Keratinocyte (primary cell): ENCODE measurements around the gene AKR1E2. TPM values are rescaled to one million over a fixed set of nuclear protein-coding genes. Genes with fewer than 3 reads are reported as not detected.

Experiments used
- DNase-seq: peaks from one replicate; pipeline ENCODE4 v3.0.0-alpha.2; 2011; ENCODE audit warnings: low read depth, missing footprints, low spot score
- FAIRE-seq: peaks from 2 replicates; lab custom pipeline; 2011; peaks lifted over from hg19 to GRCh38; lab: Jason Lieb, UNC
- H2AFZ ChIP-seq: 2 replicates; pipeline ENCODE4 v1.6.0; 2012; ENCODE audit warnings: low read length, control low read depth, inconsistent platforms; ENCODE audit not compliant: control insufficient read depth
- H3K27ac ChIP-seq: 2 replicates; pipeline ENCODE4 v1.5.1; 2011; ENCODE audit warnings: low read length; ENCODE audit not compliant: control insufficient read depth, insufficient read depth
- H3K27me3 ChIP-seq: 3 replicates; pipeline ENCODE4 v1.6.0; 2011; ENCODE audit warnings: low read length; ENCODE audit not compliant: control insufficient read depth, insufficient read depth; ENCODE audit errors: extremely low read depth
- H3K36me3 ChIP-seq, 2 experiments: 2 replicates in 1 of 2; 3 replicates in 1 of 2; pipeline ENCODE4 v1.5.1; 2011; ENCODE audit warnings: low read length in 2 of 2, mild to moderate bottlenecking in 1 of 2; ENCODE audit not compliant: control insufficient read depth in 2 of 2, insufficient read depth in 2 of 2; ENCODE audit errors: extremely low read depth in 1 of 2
- H3K4me1 ChIP-seq: 3 replicates; pipeline ENCODE4 v1.5.1; 2011; ENCODE audit warnings: low read length; ENCODE audit not compliant: control insufficient read depth, insufficient read depth; ENCODE audit errors: extremely low read depth
- H3K4me2 ChIP-seq: 3 replicates; pipeline ENCODE4 v1.6.0; 2011; ENCODE audit warnings: low read depth, low read length; ENCODE audit not compliant: control insufficient read depth, insufficient read depth; ENCODE audit errors: extremely low read depth
- H3K4me3 ChIP-seq, 3 experiments: fragments of 200-600 bp in 1 of 3; sonication (generic) in 1 of 3; 2 replicates in 2 of 3; 3 replicates in 1 of 3; pipeline ENCODE4 v1.5.1; 2011 to 2016; ENCODE audit warnings: low read length in 3 of 3, mild to moderate bottlenecking in 3 of 3, control low read depth in 2 of 3, inconsistent platforms in 1 of 3, low read depth in 1 of 3, mixed read lengths in 1 of 3, mixed run types in 1 of 3, moderate library complexity in 1 of 3; ENCODE audit not compliant: control insufficient read depth in 2 of 3, insufficient read depth in 2 of 3; ENCODE audit errors: extremely low read depth in 1 of 3
- H3K79me2 ChIP-seq: 2 replicates; pipeline ENCODE4 v1.6.0; 2012; ENCODE audit warnings: low read length; ENCODE audit not compliant: control insufficient read depth, insufficient read depth
- H3K9ac ChIP-seq: 3 replicates; pipeline ENCODE4 v1.6.0; 2011; ENCODE audit warnings: low read length; ENCODE audit not compliant: control insufficient read depth, insufficient read depth; ENCODE audit errors: extremely low read depth
- H3K9me1 ChIP-seq: 3 replicates; pipeline ENCODE4 v1.6.0; 2011; ENCODE audit warnings: low read length; ENCODE audit not compliant: control insufficient read depth, insufficient read depth; ENCODE audit errors: extremely low read depth
- H3K9me3 ChIP-seq: 2 replicates; pipeline ENCODE4 v1.5.1; 2012; ENCODE audit warnings: low read depth, low read length; ENCODE audit not compliant: control insufficient read depth
- H4K20me1 ChIP-seq: 3 replicates; pipeline ENCODE4 v1.6.0; 2011; ENCODE audit warnings: low read length; ENCODE audit not compliant: control insufficient read depth, insufficient read depth; ENCODE audit errors: extremely low read depth
- EZH2 ChIP-seq: IDR thresholded peaks from one replicate; pipeline ENCODE4 v1.6.1; 2012; ENCODE audit warnings: inconsistent platforms, mild to moderate bottlenecking, low read length, moderate library complexity
- dilution Hi-C: fragments of 300-500 bp; cut with MboI; formaldehyde crosslinking; loops from one replicate; pipeline ENCODE4 v1.7.0; 2020; ENCODE audit warnings: low sequenced_read_pairs; ENCODE audit not compliant: extremely low pct_ligation_motif_present
- polyA plus RNA-seq, 5 experiments: library from polyadenylated mRNA; depleted of rRNA in 3 of 5; stranded (reverse) in 3 of 5; stranded (forward) in 1 of 5; unstranded in 1 of 5; fragments of >200 nt; gene quantifications; 1 replicate in 1 of 5; 2 replicates in 3 of 5; 3 replicates in 1 of 5; pipeline versions ENCODE4 v1.2.1 to v1.2.3, GENCODE V29; 2011 to 2012; ENCODE audit warnings: missing spikeins in 2 of 5, low read depth in 1 of 5, low replicate concordance in 1 of 5
- TF ChIP-seq, protein P1 (sequence below), 3 experiments: IDR thresholded peaks in 1 of 3; conservative IDR thresholded peaks in 1 of 3; optimal IDR thresholded peaks in 1 of 3; 2 replicates in 2 of 3; 3 replicates in 1 of 3; pipeline versions ENCODE3 to v1.5.1; 2011; ENCODE audit warnings: low read length in 3 of 3, mild to moderate bottlenecking in 3 of 3, moderate library complexity in 2 of 3, control low read depth in 1 of 3, inconsistent platforms in 1 of 3; ENCODE audit not compliant: insufficient read depth in 2 of 3; ENCODE audit errors: extremely low read depth in 1 of 3

The AKR1E2 gene
- polyA plus RNA-seq, 1 donor (not counting 4 experiments of a cell fraction or from before 2014, with no cell fraction given) = 1.9 TPM

- Histone ChIP-seq H3K27ac (no peak overlapping the region), H3K9ac (no peak overlapping the region)
- DNase-seq = no peak
Measured at GRCh38 chr10:4845766-4846165, 19.8 kb downstream of the AKR1E2 start.

DNA sequence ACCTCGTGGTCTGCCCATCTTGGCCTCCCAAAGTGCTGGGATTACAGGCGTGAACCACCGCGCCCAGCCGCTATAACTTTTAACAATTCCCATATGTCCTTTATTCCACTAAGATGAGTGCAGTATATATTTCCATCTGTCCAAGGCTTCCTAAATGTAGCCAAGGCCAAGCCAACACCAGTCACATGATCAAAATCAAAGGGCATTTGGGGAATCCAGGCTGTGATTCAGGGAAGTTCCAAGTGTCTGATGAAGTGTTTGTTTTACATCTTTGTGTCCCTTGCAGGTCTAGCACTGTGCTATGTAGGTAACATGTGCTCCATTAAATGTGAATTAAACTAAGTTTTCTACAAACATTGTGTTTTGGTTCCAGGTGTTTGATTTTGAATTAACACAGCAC lies 20.8 kb downstream of the AKR1E2 start:
- FAIRE-seq = no peak
- no peaks in the 10 kb centered on the region for H3K27me3 ChIP-seq
- dilution Hi-C loops = no loop called here

More at GRCh38 chr10:4845766-4846165, 19.8 kb downstream of the AKR1E2 start:
- TF ChIP-seq, protein P1, sequence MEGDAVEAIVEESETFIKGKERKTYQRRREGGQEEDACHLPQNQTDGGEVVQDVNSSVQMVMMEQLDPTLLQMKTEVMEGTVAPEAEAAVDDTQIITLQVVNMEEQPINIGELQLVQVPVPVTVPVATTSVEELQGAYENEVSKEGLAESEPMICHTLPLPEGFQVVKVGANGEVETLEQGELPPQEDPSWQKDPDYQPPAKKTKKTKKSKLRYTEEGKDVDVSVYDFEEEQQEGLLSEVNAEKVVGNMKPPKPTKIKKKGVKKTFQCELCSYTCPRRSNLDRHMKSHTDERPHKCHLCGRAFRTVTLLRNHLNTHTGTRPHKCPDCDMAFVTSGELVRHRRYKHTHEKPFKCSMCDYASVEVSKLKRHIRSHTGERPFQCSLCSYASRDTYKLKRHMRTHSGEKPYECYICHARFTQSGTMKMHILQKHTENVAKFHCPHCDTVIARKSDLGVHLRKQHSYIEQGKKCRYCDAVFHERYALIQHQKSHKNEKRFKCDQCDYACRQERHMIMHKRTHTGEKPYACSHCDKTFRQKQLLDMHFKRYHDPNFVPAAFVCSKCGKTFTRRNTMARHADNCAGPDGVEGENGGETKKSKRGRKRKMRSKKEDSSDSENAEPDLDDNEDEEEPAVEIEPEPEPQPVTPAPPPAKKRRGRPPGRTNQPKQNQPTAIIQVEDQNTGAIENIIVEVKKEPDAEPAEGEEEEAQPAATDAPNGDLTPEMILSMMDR (optimal IDR thresholded peaks at IDR 0.05 in 1 of 3, IDR thresholded peaks at IDR 0.05 in 1 of 3, conservative IDR thresholded peaks at IDR 0.05 in 1 of 3; ENCODE audit: extremely low read depth in 1 of 3, insufficient read depth in 2 of 3, low read length in 3 of 3) = no peak
- no peak for TF ChIP-seq EZH2
- H3K79me2 ChIP-seq = no peaks in the 10 kb centered on the region
- H2AFZ ChIP-seq = no peak overlapping the region
- dilution Hi-C loops = no loop called here
- H3K27me3 ChIP-seq = no peaks in the 10 kb centered on the region
- no peaks in the 10 kb centered on the region for H3K9me3 ChIP-seq
- no peak for FAIRE-seq
- no peak overlapping the region for H3K4me3 ChIP-seq
- no peak overlapping the region for H3K4me2 ChIP-seq
- H4K20me1 ChIP-seq = no peaks in the 10 kb centered on the region
- H3K36me3 ChIP-seq = no peaks in the 10 kb centered on the region
- no peaks in the 10 kb centered on the region for H3K9me1 ChIP-seq
- peaks cover 12% of the 10 kb centered on the region for H3K4me1 ChIP-seq

More for the DNA sequence above, 20.8 kb downstream of the AKR1E2 start:
- Histone ChIP-seq H3K9me1 (no peaks in the 10 kb centered on the region), H3K36me3 (no peaks in the 10 kb centered on the region), H3K79me2 (no peaks in the 10 kb centered on the region), H4K20me1 (no peaks in the 10 kb centered on the region), H2AFZ (no peak overlapping the region), H3K27ac (no peak overlapping the region), H3K9ac (no peak overlapping the region), H3K9me3 (no peaks in the 10 kb centered on the region), H3K4me1 (peaks cover 12% of the 10 kb centered on the region), H3K4me2 (no peak overlapping the region), H3K4me3 (no peak overlapping the region)
- DNase-seq = no peak
- TF ChIP-seq EZH2 = no peak
- TF ChIP-seq, protein P1 (optimal IDR thresholded peaks at IDR 0.05 in 1 of 3, IDR thresholded peaks at IDR 0.05 in 1 of 3, conservative IDR thresholded peaks at IDR 0.05 in 1 of 3; ENCODE audit: extremely low read depth in 1 of 3, insufficient read depth in 2 of 3, low read length in 3 of 3) = no peak
